Stimulated activated CD4-positive, alpha-beta T cell treated with anti-CD3 and anti-CD28 coated beads, Interleukin-2, amount 100 ng/mL, for 4 hours (primary cell): ENCODE results near the gene MTA2.
A peak's percentile ranks its signal among the peaks of the same experiment; 100 is the strongest.
"Not testable (repeated sequence)": the region's sequence is repeated elsewhere in the genome, so short reads cannot be mapped to it uniquely, and the experiment has no call there.

Experiments used
- DNase-seq: peaks from one replicate; pipeline ENCODE4 v3.0.0-alpha.2; 2020; ENCODE audit warnings: low read depth

MTA2 gene

DNA sequence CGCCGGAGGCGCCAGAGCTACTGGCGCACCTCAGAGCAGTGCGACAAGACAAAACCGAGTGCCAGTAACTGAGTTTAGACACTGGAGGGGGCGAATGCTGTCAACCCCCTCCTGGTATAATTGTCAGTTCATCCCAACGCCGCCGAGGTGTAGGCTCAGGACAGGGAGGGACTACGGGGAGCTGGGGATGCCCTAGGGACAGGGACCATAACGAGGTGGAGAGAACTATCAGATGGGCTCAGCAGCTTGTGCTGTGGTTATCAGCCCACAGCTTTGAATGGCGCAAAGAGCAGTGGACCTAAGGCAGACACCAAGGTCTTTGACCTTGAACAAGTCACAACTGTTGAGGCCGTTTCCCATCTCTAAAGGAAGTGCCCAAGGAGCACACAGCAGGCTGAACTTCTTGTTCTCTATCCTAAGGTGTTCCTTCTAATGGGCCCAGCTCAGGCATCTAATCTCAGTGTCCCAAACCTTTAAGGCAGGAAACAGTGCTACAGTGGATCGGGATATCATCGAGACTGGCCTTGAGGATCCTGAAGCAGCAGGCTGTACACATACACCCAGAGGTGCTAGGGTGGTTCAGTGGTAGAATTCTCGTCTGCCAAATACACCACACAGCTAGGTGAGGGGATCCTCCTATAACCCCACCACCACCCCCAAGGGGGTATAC is 9.4 kb downstream of the MTA2 start:
- DNase-seq: no peak

DNA sequence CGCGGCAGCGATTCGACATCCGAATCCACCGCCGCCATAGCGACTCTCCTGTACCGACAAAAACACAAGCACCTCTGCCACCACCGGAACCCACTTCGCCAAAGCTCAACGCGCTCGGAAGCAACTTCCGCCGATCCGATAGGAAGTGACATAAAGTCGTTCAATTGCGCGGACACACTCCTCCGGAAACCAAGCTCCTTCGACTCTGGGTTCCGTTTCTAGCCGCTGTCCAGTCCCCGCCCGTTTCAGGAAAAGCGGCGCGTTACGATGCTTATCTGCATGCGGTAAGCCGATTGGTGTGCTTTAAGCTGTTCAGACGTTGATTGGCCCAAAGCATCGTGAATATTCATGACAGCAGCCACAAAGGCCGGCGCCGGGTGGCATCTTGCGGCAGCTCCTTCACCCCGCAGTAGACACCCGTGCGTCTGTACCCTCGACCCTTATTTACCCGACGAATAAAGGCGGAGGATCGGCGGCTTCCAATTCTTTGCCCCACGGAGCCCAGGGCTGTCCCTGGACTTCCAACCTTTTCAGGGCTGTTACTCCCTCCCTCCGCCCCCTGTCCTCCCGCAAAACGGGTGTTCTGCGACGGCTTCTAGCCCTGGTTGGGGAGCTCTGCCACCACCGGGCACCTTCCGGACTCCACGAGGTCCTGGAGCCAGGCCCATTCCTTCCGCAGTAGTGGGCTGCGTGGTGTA is 10.1 kb downstream of the MTA2 start, which contains the start of gene TUT1:
TSS of gene TUT1 (minus strand) at position 76 of the 698 bp plus-strand sequence. CDS start at position 38, 38 bp downstream.
- peak; percentile 92 for DNase-seq

- no peak for DNase-seq
Observed at GRCh38 chr11:62588966-62589637, 12.6 kb downstream of the MTA2 start.

DNA sequence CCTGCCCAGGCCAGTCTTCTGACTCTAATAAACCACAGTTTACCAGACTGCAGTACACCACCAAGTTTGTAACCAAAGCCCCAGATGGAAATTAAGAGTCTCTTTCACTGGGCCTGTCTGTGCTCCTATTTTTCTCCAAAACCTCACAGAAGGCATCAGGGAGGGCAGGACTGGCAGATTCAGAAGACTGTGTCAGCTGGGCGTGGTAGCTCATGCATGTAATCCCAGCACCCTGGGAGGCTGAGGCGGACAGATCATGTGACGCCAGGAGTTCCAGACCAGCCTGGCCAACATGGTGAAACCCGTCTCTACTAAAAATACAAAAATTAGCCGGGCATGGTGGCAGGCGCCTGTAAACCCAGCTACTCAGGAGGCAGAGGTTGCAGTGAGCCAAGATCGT is 16.3 kb downstream of the MTA2 start:
- not testable (repeated sequence) for DNase-seq

- DNase-seq: not testable (repeated sequence)
Observed at GRCh38 chr11:62581735-62582134, 19.9 kb downstream of the MTA2 start.

DNA sequence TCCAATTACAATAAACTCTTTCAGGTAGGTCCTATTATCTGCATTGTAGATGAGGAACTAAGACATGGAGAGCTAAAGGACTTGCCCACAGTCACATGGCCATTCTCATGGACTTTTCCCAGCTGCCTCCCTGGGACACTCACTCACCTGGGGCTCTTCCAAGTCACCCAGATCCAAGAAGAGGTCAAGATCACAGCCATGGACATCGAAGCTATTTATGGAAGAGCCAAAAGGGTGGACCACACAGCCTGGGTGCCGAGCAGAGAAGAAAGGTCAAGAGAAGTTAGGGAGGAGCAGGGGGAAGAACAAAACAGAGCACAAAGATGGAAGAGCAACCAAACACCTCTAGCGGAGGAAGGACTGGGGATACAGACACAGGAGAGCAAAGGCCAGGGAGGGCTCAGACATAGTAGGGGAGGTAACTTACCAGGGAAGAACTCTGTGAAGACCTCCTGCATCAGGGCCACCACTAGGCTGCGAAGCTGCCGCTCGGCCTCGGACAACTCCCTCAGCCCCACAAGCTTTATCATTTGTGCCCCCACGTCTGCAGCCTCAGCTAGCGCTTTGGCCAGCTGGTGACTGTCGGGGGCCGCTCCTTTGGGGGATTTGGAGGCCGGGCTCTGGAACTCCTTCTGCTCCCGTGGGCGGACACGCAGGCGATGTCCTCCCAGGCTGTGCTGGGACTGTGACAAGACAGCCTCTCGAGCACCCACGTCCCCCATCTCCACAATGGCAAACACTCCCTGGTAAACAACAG is 20.5 kb downstream of the MTA2 start:
- DNase-seq: no peak

- DNase-seq: no peak
Observed at GRCh38 chr11:62579252-62579651, 22.4 kb downstream of the MTA2 start.

GRCh38 chr11:62578541-62578940 is 23.1 kb downstream of the MTA2 start:
- no peak for DNase-seq

- no peak for DNase-seq
Observed at GRCh38 chr11:62577046-62577714, 24.5 kb downstream of the MTA2 start.

DNA sequence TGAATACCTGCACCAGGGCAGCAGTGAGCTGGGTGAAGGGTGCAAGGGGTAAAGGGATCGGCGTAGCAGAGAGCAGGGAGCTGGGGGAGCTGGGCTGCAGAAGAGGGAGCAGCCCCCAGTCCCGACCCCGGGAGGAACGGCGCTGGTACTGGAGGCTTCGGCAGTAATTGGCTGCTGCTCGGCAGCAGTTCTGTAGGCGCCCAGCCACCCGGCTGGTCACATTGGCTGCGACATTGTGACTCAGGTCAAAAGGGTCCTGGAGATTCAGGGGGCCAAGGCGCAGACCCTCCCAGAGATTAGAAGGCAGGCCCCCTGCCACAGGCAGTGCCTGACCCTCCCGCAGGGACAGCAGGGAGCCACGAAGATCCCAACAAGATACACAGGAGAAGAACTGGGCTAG is 25.8 kb downstream of the MTA2 start:
- no peak for DNase-seq

DNA sequence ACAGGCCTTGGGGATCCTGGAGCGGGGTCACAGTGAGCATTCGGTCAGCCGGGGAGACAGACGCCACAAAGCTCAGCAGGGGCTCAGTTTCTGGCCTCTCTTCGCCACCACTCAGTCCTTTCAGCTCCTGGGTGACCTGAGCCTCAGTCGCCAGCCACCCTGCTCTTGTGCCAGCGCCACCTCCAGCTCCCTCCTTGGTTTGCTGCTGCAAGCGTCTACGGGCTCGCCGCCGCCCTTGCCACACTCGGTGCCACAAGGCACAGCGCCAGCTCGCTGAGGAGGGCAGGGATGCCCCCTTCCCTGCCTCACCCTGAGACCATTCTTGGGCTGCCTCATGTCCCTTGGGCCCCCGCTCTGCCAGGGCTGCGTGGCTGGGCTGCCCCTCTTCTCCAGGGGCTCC is 26.5 kb downstream of the MTA2 start:
- DNase-seq: no peak

DNA sequence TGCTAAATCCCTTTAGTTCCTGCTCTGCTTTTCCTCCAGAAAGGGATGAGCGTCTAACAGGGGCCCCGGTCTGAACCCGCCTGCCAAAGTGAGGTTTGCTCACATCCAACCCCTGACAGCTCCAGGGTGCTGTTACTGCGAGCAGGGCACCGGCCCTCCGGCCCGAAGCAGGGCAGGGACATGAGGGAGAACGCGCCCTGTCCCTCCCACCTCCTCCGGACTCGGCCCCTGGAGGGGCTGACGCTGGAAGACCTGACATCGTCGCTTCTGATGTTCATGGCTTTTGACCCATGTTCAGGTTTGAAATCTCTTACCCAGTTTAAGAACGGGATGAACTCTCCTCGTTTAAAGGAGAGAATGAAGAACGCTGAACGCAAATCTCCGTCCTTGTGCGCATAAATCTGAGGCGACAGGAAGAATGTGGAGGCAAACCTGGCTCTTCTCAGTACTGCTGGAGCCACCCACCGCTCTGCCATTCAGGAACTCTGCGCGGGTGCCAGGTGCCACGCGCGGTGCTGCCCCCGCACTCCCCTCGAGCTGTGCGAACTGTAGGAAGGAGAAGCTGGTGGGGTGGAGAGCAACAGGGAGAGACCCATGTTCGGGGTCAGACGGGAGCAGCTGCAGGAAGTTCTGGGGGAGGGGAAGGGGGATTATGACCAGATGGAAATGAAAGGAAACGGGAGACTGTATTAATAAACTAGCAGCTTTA is 27.1 kb downstream of the MTA2 start:
- no peak for DNase-seq

GRCh38 chr11:62573592-62574362 is 27.9 kb downstream of the MTA2 start, which contains the start of gene EEF1G:
EEF1G (minus strand) TSS chr11:62573891; CDS start chr11:62573842, 49 bp downstream.
- DNase-seq: peak; percentile 97

DNA sequence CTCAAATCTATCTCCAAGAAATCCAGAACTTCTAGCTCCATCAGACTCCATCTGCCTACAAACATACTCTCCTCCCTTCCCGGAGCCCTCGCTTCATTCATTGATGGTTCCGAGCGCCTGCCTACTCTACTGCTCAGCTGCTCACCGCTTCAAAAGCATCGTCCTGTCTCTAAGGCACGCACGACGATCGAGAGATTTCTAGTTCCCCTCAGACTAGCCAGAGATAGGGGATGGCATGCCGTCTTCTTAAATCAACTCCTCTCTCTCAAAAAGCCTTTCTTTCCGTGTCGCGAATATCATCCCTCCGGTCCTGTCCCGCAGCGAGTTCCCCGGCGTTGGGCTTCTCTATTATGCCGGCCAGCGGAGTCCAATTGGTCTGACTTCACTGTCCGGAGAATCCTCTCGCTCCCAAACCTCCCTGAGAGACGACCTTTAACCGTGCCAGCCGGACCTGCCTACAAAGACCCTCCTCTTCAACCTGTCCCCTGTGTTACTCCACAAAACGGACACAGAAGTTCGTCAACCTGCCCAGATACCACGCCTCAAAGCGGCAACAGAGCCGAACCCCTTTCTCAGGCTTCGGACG is 28.6 kb downstream of the MTA2 start:
- DNase-seq: no peak

DNA sequence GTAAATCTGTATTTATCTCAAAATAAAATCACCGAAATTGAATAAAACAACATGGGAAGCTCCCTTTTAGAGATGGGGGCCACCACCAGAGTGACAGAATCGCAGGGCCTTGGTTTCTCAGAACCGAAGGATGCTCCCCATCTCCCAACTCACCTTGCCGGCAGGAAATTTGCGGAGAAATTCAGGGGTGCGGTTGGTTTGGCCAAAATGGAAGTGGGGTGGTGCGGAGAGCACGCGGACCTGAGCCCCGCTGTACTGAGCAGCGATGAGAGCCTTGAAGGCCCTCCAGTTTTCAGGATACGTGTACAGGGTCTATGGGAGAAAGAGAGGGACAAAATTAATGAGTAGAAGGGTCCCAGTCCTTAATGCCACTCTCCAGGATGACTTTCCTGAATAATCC is 29.2 kb downstream of the MTA2 start:
- no peak for DNase-seq

- not testable (repeated sequence) for DNase-seq
Observed at GRCh38 chr11:62571493-62571892, 30.2 kb downstream of the MTA2 start.

DNA sequence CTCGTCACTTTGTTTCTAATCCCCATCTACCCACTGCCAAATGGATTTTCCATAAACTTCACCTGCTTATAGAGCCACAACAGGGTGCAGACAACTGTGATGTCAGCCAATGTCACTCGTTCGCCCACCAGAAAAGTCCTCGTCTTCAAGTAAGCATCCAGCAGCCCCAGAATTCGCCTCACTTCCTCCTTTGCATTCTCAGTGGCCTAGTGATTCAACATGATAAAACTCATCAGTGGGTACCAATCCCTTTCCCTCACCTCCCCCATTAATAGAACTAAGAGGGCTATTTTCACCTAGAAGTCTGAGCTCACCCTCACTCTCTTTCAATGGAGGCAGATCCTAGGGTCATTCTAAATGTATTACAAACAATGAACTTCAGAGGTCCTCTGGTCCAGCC is 30.8 kb downstream of the MTA2 start:
- not testable (repeated sequence) for DNase-seq

DNA sequence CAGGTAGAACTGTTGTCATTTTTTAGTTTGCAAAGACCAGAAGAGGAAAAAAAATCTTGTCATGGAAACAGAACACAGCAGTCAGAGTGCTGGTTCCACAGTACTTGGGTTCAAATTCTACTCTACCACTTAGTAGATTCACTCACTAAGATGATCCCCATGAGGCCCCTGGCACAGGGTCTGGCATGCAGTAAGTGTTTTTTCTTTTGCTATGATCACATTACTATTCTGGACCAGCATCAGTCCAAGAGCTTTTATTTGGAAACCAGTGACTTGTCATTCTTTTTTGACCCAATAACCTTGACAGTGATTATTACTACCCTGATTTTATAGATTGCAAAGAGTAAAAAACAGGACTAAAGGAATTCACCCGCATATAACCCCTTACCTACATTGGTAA is 32.1 kb downstream of the MTA2 start:
- no peak for DNase-seq

GRCh38 chr11:62567018-62567633 is 34.5 kb downstream of the MTA2 start:
- DNase-seq: no peak
